HK-2 (cell line): ENCODE data around the gene SLC35F5.
"Not testable (repeated sequence)": the region's sequence is repeated elsewhere in the genome, so short reads cannot be mapped to it uniquely, and the experiment has no call there.

Experiments
- DNase-seq: peaks from one replicate; pipeline ENCODE4 v3.0.0-alpha.2; 2018; ENCODE audit not compliant: unreplicated experiment

The SLC35F5 gene

DNA sequence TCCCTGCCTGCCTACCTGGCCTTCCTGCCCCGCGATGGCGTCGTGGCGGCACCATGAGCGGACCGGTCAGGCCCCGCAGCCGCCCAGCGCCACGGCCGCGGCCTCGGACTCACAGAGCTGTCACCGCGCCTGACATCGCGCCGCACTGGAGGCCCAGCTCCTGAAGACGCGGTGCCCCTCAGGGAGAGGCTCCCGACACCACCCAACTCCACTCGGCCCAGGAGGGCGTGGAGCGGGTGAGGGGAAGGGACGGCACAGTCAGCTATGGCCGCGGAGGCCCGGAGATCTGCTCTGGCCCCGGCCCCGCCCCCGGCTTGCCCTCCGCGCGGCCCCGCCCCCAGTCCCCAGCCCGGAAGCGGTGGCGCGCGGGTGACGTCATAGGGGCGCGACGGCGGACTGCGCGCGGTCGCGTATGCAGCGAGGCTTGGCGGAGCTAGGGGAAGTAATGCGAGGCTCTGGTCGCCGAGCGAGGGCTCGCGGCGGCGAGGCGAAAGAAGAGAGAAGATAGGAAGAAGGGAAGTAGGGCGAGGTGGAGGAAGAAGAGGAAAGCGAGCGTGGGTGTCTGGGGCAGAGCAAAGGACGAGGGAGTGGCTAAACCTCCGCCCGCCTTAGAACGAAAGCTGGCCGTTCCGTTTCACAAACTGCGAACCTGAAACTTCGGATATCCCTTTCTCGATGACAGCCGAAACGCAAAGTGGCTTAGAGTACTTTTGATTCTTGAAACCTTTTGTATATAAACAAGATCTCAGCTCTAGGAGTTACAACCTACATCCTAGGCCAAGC is at the start of gene SLC35F5:
SLC35F5 (minus strand) TSS at position 288 of the 783 bp plus-strand sequence; CDS start at position 55, 233 bp downstream.
- DNase-seq = peak; percentile 95

DNA sequence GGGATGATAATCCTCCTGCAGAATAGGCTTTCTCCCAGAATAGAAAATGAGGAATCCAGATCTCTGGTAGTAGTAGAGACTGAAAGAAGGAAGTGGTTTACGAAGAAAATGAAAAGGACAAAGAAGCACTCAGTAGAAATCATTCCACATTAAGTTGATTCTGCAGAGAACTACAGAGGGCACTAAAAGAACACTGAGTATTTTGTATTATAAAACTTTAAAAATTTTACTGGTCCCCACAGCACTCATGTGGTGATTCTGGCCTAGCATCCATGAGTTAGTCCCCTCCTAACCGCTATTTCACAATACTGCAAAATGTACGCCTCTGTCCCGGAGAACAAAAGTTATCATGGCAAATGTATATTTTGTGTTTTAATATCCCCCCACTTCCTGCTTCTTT is 42.9 kb upstream of the SLC35F5 start:
- no peak for DNase-seq

GRCh38 chr2:113797237-113797636 is 40.8 kb upstream of the SLC35F5 start:
- DNase-seq = no peak

GRCh38 chr2:113796592-113797175 is 40.2 kb upstream of the SLC35F5 start:
- DNase-seq = no peak

- no peak for DNase-seq
These were observed 39.0 kb upstream of the SLC35F5 start for GRCh38 chr2:113795405-113795920.

DNA sequence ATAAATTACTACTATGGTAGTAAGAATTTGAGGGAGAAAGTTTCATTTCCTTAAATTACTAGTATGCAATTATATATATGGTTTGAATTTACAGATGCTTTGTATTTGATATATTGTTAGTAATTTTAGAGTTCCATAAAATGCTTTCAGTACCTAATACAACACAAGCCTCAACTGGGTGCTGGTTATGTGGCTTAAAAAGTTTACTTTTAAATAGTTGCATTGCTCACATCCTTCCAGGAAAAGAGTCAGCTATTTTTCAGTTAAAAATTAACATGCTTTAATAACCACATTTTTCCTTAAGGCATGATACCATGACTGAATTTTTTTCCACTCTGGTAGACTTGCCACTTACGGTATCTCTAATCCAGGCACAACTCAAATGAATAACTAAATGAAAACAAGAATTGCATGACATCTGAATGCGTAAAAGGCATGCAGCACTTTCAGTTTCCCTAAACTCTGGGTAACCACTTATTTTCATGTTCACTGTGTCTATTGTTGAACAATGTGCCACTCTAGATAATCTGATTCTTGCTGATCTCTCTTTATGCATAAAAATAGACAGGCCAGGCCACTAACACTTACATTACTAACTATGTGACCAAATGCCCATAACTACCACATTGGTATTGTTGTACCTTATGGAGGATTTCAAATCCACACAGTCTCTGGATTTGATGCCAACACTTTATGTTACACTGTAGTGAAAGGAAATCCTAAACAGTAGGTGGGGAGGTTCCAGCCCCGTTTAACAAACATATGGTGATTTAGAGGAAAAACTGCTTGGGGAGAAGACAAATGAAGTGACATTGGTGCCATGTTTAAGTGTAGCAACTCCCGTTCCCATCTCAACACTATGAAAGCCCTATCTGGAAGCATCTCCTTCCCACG is 35.5 kb upstream of the SLC35F5 start:
- DNase-seq = peak; percentile 5

GRCh38 chr2:113784823-113785744 is 28.6 kb upstream of the SLC35F5 start:
- DNase-seq = no peak

- DNase-seq = no peak
These were observed 24.0 kb upstream of the SLC35F5 start for GRCh38 chr2:113780472-113780871.

- no peak for DNase-seq
These were observed 20.9 kb upstream of the SLC35F5 start for GRCh38 chr2:113777371-113777770.

DNA sequence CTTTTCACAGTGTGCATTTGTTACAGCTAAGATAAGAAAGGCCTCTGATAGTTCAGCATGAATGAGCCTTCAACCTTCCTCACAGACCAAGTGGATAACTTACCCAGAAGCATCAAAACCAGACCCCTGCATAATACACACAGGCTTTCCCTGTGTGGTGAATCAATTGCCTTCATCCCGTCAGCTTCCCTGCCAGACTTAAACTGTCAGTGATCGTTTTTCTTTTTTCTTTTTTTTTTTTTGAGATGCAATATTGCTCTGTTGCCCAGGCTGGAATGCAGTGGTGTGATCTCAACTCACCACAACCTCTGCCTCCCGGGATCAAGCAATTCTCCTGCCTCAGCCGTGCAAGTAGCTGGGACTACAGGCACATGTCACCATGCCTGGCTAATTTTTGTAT is 20.5 kb upstream of the SLC35F5 start:
- DNase-seq = peak; percentile 31

GRCh38 chr2:113774616-113775015 is 18.2 kb upstream of the SLC35F5 start:
- not testable (repeated sequence) for DNase-seq

- DNase-seq = no peak
These were observed 14.5 kb upstream of the SLC35F5 start for GRCh38 chr2:113770929-113771328.

GRCh38 chr2:113769555-113769954 is 13.1 kb upstream of the SLC35F5 start:
- DNase-seq = no peak

GRCh38 chr2:113768770-113769169 is 12.3 kb upstream of the SLC35F5 start:
- DNase-seq = no peak

DNA sequence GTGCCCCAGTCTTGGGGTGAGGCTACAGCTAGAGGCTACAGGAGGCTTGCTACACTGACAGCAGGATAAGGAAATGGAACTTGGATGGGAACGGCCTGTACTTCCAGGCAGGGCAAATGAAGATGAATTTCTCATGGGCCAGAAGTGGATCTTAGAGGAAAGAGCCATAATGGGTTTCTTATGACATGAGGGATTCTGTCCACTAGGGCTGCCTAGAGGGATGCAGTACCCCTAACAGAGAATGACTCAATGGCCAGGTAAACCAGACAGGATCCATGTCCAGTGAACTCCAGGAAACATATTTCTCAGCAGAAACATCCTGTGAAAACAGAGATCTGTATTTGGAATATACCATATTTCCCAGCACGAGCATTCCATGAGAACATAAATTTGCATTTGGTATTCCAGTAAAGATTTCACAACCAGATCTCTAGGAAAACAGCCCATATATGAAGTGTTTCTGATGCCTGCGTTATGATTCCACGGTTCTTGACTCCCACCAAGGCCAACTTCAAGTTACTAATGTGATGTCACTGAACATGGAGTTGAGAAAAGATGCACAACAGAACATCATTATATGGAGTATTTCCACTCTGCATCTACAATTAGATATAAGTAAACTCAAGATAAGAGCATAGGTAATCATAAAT is 11.5 kb upstream of the SLC35F5 start:
- no peak for DNase-seq

DNA sequence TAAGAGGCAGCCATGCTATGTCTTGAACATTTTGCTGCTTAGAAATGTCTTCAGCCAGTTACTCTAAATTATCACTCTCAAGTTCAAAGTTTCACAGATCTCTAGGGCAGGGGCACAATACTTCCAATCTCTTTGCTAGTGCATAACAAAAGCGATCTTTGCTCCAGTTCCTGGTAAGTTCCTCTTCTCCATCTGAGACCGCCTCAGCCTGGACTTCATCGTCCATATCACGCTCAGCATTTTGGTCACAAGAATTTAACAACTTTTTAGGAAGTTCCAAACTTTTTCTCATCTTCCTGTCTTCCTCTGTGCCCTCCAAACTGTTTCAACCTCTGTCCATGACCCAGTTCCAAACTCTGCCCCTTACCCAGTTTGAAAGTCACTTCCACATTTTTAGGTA is 8.8 kb upstream of the SLC35F5 start:
- no peak for DNase-seq

GRCh38 chr2:113762377-113763118 is 6.1 kb upstream of the SLC35F5 start:
- DNase-seq = peak; percentile 18

DNA sequence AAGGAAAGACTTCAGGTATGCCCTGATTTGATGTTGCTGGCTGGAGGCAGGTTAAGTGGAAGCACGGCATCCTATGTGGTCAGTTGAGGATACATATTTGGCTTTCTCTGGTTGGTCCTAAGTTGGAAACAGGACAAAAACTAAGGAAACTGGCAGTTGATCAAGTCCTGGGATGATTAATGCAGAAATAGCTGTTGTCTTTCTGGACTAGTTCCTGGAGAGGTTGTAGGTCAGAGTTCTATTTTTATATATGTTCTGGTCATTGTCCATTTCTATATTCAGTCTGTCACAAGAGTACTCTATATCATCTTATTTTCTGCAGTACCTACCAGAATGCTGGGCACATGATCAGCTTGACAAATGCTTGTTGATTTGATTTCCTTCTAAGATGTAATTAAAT is 4.0 kb upstream of the SLC35F5 start:
- no peak for DNase-seq

GRCh38 chr2:113757138-113757657 is 756 bp upstream of the SLC35F5 start:
- DNase-seq = peak; percentile 17
